Measurements from ENCODE around the gene CCM2. TPM values are rescaled to one million over a fixed set of nuclear protein-coding genes. Genes with fewer than 3 reads are reported as not detected.

Gene CCM2
- total RNA-seq, 1 donor from 2014 or later, result 33.8 TPM

- peaks cover 12% of the 10 kb centered on the region for H3K36me3 Mint-ChIP-seq
- no peak for TF ChIP-seq CTCF (conservative IDR thresholded peaks at IDR 0.05)
- H3K27me3 Mint-ChIP-seq, result no peaks in the 10 kb centered on the region
- no peak overlapping the region for H3K27ac Mint-ChIP-seq
- DNase-seq (ENCODE audit: extremely low spot score, unreplicated experiment), result no peak
- no peaks in the 10 kb centered on the region for H3K4me1 Mint-ChIP-seq (ENCODE audit: unreplicated experiment)
- no peak overlapping the region for H3K4me3 Mint-ChIP-seq
- H3K9me3 Mint-ChIP-seq, result no peaks in the 10 kb centered on the region
These were observed 76.1 kb downstream of the CCM2 start for GRCh38 chr7:45075871-45076796.

DNA sequence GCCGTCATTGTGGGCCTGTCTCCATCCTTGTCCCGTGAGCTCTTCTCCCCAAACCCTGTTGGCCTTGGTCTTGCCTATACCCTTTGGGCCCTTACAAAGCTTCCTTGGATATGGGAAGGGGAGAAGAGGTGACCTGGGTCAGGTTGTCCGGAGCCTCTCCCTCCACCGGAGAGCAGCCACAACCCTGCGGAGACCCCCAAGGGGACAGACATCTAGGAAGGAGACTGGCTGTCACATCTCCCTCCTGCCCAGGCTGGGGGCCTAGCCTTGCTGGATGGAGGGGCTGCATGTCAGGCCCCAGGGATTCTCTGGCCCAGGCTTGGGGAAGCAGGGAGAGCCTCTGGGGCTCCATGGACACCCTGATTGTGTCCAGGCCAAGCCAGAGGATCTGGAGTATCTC, 76.9 kb downstream of the CCM2 start:
- Mint-ChIP-seq H3K4me1 (ENCODE audit: unreplicated experiment) (no peaks in the 10 kb centered on the region), H3K36me3 (peaks cover 8% of the 10 kb centered on the region), H3K4me3 (no peak overlapping the region), H3K27ac (no peak overlapping the region), H3K27me3 (no peaks in the 10 kb centered on the region), H3K9me3 (no peaks in the 10 kb centered on the region)
- TF ChIP-seq CTCF (conservative IDR thresholded peaks at IDR 0.05), result no peak
- no peak for DNase-seq (ENCODE audit: extremely low spot score, unreplicated experiment)

GRCh38 chr7:45077579-45077978, 77.6 kb downstream of the CCM2 start:
- no peak overlapping the region for H3K27ac Mint-ChIP-seq
- no peak for DNase-seq (ENCODE audit: extremely low spot score, unreplicated experiment)
- H3K9me3 Mint-ChIP-seq, result no peaks in the 10 kb centered on the region
- TF ChIP-seq CTCF (conservative IDR thresholded peaks at IDR 0.05), result no peak
- H3K4me1 Mint-ChIP-seq (ENCODE audit: unreplicated experiment), result no peaks in the 10 kb centered on the region
- H3K27me3 Mint-ChIP-seq, result no peaks in the 10 kb centered on the region
- peaks cover 6% of the 10 kb centered on the region for H3K36me3 Mint-ChIP-seq
- H3K4me3 Mint-ChIP-seq, result no peak overlapping the region

GRCh38 chr7:45078125-45078681, 78.2 kb downstream of the CCM2 start:
- no peak for DNase-seq (ENCODE audit: extremely low spot score, unreplicated experiment)
- Mint-ChIP-seq H3K27ac (no peak overlapping the region), H3K9me3 (no peaks in the 10 kb centered on the region), H3K27me3 (no peaks in the 10 kb centered on the region), H3K4me3 (no peak overlapping the region), H3K36me3 (peaks cover 2% of the 10 kb centered on the region), H3K4me1 (ENCODE audit: unreplicated experiment) (no peaks in the 10 kb centered on the region)
- TF ChIP-seq CTCF (conservative IDR thresholded peaks at IDR 0.05), result no peak

DNA sequence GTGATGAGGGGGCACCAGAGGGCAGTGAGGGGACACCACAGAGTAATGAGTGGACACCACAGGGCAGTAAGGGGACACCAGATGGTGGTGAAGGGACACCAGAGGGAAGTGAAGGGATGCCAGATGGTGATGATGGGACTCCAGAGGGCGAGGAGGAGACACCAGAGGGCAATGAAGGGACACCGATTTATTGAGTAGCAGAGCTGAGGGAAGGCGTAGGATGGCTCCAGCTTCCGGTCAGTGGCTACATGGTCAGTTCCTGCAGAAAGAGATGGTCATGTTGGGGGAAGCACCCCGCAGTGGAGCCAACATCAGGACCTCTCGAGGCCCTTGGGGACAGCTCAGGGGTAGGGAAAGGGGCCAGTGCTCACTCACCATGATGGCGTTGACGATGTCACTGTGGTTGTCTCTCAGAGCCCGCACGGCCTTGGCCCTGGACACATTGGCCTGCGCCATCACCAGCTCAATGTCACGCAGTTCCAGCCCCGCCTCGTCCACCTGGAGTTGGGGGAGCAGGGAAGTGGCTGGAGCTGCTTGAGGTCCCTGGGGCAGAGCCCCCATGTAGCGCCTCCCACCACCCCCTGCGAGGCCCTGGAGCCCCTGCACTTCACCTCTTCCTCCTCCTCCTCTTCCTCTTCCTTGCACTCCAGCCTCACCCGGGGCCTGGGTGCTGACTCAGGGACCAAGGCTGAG, 80.4 kb downstream of the CCM2 start:
- Mint-ChIP-seq H3K27ac (no peak overlapping the region), H3K9me3 (no peaks in the 10 kb centered on the region), H3K4me3 (no peak overlapping the region), H3K4me1 (ENCODE audit: unreplicated experiment) (no peaks in the 10 kb centered on the region), H3K27me3 (no peaks in the 10 kb centered on the region), H3K36me3 (no peaks in the 10 kb centered on the region)
- TF ChIP-seq CTCF (conservative IDR thresholded peaks at IDR 0.05), result no peak
- DNase-seq (ENCODE audit: extremely low spot score, unreplicated experiment), result no peak

All from type B pancreatic cell (in vitro differentiated cells).